OCI-LY1 (cell line): ENCODE data around the gene ZNF333.
"Not testable (repeated sequence)": the region's sequence is repeated elsewhere in the genome, so short reads cannot be mapped to it uniquely, and the experiment has no call there.

Experiments used
- CTCF ChIP-seq: fragments of 200-600 bp; sonication (generic), shearing (Covaris generic); IDR thresholded peaks from 2 replicates; pipeline ENCODE4 v1.5.1; 2017; ENCODE audit warnings: mild to moderate bottlenecking, antibody characterized with exemption, low read length, moderate library complexity, mixed read lengths
- EZH2 ChIP-seq: fragments of 200-600 bp; sonication (generic), shearing (Covaris generic); IDR thresholded peaks from 2 replicates; pipeline ENCODE4 v1.8.0; 2017; ENCODE audit warnings: borderline replicate concordance, mixed run types, mild to moderate bottlenecking, antibody characterized with exemption, low read length, moderate library complexity, mixed read lengths

GRCh38 chr19:14765403-14765802, 75.6 kb downstream of the ZNF333 start:
- not testable (repeated sequence) for TF ChIP-seq CTCF, EZH2
